ENCODE measurements around the gene BFSP1.

GRCh38 chr20:17445543-17445942, 85.6 kb downstream of the BFSP1 start:
- TF ChIP-seq POLR2AphosphoS5 (IDR thresholded peaks at IDR 0.05; ENCODE audit: borderline replicate concordance, low read depth, low read length) (no peak), EZH2 (IDR thresholded peaks at IDR 0.05) (no peak)
